Hematopoietic multipotent progenitor cell treated with erythropoietin and hydrocortisone succinate and interleukin-3 and kit ligand, for 8 days (in vitro differentiated cells): ENCODE measurements around the gene FNBP1.
"Not testable (repeated sequence)": the region's sequence is repeated elsewhere in the genome, so short reads cannot be mapped to it uniquely, and the experiment has no call there.

Source experiments
- DNase-seq: peaks from one replicate; pipeline ENCODE4 v3.0.0-alpha.2; 2015

The FNBP1 gene

DNA sequence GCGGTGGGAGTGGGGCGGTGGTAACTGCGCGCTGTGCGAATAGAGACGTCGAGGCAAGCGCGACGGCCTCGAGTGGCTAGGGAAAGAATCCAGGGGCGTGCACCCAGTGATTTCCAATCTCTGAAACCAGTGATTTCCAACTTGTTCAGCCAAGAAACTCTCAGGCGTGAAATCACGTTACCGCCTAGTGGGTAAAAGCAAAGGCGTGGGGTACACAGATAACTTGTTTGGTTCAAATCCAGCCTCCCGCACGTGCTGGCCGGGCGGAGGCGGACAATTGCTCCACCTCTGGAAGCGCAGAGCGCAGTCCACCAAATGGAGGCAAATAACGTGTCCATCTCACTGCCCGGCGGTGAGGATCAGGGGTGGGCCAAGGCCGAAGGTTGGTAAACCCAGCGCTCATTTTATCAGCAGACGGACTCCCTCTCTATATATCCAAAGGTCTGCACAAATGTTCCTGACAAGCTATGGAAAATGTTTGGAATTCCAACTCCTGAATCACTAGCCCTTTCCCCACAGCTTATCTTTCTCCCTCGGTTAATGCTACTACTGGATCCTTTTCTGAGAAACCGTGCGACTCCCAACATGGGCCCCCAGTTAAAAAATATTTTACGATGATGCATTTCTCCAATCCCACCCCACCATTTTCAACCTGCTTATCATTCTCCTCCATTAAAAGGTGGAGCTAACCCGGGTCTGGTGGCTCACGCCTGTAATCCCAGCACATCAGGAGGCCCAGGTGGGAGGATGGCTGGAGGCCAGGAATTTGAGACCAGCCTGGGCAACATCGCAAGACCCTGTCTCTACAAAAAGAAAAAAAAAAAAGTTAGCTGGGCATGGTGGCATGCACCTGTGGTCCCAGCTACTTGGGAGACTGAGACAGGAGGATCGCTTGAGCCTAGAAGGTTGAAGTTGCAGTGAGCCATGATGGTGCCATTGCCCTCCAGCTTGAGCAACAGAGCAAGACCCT lies 950 bp upstream of the FNBP1 start:
- peak; percentile 74 for DNase-seq

DNA sequence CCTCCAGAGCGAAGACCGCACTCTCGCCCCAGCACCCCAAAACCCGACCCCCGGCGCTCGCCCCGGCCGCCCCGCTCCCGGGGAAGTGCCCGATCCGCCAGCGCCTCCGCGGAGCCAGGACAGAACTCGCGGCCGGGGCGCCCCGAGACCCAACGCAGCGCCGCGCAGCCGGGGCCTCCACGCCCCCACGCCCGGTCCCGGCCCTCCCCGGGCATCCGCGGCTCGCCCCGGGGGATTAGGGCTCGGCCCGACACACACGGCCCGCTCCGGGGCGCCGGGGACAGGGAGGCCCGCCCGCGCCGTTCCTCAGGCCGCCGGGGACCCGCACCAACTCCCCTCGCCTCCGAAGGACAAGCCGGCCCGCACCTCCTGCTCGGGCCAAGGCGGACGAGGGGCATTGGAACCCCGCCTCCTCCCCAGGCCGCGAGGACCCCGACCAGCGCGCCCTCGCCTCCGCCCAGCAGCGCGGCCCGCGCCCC lies 544 bp downstream of the FNBP1 start:
- DNase-seq: no peak

DNA sequence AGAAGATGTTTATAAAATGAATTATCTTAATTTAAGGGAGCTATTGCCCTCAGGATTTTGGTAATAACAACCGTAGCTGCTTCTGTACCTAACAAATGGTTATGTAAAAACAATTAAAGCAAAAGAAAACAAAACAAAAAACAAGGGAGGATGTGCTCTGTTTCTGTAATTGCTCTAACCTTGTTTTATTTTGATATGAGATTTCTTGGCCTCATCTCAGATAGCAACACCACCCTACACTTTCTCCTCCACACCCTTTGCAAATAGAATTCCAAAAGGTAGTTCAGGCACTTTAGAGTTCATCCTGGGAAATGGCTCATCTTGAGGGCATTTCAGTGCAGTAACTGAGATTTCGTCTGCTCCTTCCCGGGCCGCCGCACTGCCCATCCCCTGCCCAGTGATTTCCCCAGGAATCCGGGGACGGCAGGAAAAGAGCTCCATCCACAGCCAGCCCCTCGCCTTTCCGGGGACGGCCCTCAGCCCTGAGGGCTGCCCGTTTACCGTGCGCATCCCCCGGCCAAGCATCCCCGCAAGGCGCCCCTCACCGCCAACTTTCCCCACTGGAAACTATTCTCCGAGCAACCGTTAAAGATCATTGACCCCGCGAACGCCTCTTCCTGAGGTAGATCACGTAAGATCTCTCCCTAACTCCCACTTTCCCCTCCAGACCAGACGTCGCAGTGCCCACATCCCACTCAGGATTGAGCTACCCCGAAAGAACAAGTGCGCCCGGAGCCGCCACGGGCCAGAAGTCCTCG lies 1.2 kb downstream of the FNBP1 start:
- DNase-seq: no peak

DNA sequence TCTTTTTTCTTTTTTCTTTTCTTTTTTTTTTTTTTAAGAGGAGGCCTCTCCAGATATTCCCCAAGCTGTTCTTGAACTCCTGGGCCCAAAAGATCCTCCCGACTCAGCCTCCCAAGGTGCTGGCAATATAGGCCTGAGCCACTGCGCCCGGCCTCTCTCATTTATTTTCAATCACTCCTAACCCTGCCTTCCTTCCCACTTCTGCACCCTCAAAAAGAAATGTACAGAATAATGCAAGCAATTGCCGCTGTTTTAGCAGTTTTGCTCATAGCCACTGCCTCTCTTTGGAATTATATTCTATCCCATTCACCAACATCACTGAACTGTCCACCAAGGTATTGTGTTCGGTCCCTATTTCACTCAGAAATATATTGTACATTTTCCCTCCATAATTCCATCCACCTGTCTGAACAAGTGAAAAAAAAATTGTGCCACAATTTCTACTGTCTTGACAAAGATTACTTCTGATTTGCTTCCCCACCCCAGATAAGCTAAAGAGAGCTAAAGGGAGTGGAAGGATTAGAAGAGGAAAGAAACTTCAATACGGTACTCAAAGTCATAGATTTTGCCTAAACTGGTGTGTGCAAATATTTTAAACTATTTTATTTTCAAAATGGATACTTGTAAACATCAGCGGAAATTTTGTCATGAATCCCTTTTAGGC lies 1.9 kb downstream of the FNBP1 start:
- no peak for DNase-seq

DNA sequence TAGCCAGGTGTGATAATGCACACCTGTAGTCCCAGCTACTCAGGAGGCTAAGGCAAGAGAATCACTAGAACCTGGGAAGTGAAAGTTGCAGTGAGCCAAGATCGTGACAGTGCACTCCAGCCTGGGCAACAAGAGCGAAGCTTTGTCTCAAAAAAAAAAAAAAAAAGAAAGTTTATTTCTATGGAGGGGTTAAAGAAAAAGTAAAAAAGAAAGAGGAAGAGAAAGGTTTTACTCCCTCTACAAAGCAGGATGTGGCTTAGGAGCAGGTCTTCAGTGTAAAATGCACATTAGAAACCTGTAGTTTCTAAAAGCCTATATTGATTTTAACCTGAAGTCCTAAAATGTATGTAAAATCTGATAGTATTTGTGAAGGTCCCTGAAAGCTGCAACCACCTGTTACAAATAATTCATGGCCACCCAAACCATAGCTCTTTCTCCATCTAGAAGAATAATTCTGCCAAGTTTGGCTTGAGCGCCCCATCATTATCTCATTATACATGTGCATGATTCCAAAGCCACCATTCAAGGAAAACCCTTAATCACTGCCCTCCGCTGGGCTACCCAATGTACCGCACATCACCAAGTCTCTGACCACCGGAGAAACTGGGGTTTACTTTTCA lies 3.4 kb downstream of the FNBP1 start:
- no peak for DNase-seq

DNA sequence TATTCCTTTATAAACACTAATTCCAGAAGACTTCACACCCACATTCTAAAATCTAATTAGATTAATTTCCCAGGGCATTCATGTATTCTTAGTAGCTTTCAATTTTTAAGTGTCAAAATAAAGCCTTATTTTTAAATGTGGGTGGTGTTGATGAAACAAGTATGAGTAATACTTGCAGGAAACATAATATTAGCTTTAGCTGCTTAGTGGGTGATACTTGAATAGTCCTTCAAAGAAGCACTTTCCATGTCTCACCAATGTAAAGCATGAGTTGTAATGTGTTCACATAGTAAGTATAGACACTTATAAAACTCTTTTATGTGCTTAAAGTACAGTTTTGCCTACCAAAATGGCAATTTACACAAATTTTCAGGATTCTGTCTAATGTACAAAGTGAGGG lies 6.9 kb downstream of the FNBP1 start:
- no peak for DNase-seq

DNA sequence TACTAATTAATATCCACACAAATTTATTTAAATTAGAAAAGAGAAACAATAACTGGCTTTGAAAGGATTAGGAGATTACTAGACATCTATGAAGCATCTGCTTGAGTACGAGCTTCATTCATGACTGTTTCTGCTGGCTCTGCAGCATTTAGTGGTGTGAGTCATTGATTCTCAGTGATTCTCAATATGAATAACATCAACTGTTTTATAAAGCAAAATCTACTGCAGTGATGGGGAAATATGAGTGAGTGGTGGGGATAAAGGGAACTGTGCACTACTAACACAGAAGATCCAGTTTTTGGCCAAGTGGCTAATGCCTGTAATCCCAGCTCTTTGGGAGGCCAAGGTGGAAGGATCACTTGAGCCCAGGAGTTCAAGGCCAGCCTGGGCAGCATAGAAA lies 8.4 kb downstream of the FNBP1 start:
- DNase-seq: no peak

DNA sequence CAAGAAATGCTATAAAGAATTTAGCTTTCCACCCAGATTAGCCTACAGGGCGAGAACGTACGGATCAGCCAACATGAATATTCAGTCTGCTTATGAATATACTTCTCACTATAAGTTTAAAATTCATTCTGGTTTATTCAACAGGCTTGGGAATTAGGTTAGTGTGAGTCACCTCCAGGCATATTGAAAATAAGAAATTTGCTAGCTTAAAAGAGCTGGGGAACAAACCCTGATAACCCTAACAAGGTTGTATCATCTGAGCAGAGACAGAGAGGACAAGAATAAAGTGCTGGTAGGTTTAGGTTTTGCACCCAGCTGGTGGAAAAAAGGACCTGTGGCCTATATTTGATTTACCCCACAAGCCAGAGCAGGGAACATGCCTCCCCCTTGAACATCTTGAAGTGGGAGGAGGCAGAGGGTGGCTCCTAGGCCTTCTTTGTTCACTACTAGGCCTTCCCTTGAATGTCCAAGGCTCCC lies 12.3 kb downstream of the FNBP1 start:
- no peak for DNase-seq

DNA sequence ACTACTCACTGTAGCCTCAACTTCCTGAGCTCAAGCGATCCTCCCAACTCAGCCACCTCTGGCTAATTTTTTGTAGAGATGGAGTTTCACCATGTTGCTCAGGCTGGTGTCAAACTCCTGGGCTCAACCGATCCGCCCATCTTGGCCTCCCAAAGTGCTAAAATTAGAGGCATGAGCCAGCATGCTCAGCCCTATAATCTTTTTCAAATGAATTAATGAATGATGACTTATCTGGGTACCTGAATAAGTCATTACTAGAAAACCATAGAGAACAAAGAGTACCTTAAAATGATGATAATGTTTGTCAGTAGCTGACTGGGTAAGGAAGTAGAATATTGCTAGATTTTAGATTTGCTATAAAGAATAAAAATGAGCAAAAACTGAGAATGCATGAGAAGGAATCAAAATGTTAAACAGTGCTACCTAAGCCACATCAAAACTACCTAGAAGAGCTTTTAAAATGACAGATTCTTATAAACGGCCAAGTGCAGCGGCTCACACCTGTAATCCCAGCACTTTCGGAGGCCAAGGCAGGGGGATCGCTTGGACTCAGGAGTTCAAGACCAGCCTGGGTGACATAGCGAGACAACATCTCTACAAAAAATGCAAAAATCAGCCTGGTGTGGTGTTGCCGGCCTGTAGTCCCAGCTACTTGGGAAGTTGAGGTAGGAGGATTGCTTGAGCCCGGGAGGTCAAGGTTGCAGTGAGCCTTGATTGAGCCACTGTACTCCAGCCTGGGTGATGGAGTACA lies 13.6 kb downstream of the FNBP1 start:
- no peak for DNase-seq

DNA sequence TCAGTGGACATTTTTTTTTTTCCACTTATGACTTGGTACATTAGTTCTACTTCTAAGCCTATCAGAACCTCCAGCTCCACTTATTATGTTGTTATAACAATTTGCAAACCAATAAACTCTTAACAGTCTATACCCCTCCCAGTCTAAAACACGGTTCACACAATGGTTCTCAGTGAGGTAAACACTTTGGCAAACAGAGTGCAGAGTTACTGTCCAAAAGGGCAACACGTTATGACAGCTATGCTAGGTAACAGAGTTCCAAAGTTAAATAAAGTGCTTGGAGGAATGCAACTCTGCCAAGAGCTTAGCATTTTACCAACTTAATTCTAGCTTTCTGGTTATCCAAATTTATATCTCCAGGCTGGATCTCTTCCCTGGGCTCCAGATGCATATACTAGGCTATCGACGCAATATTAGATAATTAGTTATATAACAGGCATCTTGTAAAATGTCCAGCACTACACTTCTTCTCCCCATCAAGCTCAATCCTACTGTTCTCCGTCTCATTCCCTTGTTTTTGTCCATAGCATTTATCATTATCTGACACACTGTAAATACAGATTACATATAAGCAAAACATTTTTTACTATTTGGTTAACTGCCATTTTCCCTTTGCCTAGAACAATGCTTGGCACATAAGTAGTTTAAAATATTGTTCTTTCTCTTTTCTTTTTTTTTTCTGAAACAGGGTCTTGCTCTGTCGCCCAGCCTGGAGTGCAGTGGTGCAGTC lies 14.3 kb downstream of the FNBP1 start:
- no peak for DNase-seq

DNA sequence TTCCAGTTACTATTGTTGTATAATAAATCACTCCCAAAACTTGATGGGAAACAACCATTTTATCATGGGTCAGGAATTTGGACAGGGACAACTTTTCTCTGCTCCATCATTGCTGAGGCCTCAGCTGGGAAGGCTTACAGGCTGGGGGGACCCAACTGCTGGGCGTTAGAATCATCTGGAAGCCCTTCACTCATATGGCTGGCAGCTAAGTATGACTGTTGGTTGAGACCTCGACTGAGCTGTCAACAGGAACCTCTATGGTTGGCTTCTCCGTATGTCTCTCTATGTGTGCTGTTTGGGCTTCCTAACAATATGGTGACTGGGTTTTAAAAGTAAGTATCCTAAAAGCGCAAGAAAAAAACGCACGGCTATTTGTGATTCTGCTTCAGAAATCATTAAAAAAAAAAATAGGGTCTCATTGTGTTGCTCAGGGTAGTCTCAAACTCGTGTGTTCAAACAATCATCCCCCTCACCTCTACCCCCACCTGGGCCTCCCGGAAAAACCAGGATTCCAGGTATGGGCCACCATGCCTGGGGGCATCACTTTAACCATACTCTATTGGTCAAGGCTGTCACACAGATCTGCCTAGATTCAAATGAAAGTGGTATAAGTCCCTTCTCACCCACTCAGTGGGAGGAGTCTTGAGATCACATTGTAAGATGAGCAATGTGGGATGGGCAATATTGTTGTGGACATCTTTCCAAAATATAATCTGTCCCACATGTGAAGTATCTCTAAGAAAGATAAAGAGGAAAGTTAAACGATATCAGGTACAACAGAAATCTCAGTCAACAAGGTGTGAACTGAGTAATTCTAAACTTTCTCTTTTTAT lies 15.2 kb downstream of the FNBP1 start:
- DNase-seq: no peak

DNA sequence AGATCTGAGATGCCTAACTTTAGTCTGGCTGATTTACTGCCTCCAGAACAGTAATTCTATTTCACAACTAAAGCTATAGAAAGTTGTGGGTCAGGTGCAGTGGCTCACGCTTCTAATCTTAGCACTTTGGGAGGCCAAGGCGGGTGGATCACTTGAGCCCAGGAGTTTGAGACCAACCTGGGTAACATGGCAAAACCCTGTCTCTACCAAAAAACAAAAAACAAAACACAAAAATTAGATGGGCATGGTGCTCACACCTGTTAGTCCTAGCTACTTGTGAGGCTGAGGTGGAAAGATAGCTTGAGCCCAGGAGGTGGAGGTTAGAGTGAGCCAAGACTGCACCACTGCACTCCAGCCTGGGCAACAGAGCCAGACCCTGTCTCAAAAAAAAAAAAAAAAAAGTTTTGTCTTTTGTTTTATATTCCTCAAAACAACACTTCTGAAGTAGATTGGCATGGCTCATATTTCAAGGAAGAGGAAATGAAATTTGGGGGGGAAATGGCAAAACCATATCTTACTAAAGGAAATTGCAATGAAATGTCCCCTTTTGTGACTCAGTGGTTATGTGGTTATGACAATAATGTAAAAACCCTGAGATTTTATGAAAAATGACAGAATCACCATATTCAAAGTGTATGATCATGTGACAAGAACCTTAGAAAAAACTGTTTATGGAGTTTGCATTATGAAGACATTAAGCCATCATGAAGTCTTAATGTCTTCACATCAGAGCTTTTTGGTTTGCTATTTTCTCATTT lies 16.2 kb downstream of the FNBP1 start:
- no peak for DNase-seq

DNA sequence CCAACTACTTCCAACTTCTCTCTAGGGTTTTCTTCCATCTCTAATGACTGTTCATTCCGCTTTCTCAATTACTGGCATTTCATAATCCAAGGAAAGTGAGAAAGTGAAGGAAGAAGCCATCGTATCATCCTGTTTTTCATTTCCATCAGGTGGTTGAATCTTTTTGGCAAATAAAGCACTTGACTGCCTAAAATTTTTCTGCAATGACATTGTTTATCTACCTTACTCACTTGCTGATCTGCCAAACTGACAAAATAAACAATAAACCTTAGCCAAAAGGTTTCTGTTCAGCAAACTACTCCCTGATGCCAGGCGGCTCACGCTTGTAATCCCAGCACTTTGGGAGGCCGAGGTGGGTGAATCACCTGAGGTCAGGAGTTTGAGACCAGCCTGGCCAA lies 18.4 kb downstream of the FNBP1 start:
- DNase-seq: no peak

DNA sequence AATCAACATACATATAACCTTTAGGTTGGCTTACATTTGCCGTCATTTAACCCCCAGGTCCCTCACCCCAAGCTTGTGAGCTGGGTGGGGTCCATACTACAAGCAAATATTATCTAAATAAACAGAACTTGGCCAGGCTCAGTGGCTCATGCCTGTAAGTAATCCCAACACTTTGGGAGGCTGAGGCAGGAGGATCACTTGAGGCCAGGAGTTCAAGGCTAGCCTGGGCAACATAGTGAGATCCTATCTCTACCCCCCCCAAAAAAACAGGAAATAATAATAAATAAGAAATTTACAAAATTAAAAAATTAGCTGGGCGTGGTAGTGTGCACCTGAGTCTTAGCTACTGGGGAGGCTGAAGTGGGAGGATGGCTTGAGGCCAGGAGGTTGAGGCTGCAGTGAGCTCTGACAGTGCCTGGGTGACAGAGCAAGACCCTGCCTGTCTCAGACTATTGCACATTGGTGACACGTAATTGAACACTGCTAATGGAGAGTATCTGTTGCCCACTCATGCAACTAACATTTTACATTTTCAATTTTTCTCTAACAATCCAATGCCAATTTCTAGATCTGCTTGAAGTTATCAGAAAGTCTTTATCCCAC lies 18.9 kb downstream of the FNBP1 start:
- DNase-seq: no peak

DNA sequence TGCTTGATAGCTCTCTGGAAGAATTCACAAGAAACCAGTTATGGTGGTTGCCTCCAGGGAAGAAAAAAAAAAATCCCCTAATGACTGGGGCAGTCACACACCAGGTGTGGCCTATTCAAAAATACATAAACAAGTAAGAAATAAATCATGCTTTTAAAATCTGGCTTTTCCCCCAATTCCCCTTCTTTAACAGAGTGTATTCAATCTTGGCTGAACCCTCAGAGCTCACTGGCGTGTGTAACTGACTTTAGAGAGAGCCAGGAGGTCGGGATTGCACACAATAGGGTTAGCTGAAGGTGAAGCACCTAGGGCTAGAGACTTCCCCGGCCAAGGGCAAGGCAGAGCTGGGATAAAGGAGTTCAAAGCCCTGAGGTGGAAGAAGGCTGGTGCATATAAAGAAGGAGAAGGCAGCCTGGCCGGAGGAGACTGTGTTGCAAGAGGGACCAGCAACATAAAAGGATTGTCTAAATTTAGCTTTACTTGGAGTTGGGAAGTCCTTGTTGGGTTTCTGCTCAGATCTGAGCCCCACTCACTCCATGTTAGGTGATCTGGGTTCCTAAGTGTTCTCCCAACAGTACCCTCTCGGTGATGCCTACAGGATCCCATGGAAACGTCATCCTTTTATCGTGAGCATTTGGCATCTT lies 19.7 kb downstream of the FNBP1 start:
- DNase-seq: no peak

DNA sequence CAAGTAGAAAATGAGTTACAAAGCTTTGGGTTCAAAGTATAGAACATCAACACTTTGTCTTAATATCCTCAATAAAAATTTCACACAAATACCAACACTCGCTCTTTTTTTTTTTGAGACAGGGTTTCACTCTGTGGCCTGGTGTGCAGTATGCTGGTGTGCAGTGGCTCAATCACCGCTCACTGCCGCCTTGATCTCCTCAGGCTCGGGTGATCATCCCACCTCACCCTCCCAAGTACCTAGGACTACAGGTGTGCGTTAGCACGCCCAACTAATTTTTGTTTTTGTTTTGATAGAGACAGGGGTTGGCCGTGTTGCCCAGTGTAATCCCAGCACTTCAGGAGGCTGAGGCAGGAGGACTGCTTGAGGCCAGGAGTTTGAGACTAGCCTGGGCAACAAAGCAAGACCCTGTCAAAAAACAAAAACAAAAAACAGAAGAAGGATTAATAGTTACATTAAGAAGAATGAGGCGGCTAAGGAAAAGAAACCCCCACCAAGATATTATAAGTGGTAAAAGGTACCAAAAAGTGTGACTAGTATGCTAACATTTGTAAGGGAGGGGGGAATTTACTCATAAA lies 20.3 kb downstream of the FNBP1 start:
- DNase-seq: no peak

DNA sequence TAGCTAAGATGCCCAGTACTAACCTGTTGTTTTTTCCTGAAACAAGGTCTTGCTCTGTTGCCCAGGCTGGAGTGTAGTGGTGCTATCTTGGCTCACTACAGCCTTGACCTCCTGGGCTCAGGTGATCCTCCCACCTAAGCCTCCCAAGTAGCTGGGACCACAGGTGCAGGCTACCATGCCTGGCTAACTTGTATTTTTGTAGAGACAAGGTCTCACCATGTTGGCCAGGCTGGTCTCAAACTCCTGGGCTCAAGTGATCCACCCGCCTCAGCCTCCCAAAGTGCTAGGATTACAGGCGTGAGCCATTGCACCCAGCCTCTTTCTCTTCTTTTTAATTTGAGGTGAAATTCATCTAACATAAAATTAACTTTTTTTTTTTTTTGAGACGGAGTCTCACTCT lies 21.1 kb downstream of the FNBP1 start:
- DNase-seq: not testable (repeated sequence)

DNA sequence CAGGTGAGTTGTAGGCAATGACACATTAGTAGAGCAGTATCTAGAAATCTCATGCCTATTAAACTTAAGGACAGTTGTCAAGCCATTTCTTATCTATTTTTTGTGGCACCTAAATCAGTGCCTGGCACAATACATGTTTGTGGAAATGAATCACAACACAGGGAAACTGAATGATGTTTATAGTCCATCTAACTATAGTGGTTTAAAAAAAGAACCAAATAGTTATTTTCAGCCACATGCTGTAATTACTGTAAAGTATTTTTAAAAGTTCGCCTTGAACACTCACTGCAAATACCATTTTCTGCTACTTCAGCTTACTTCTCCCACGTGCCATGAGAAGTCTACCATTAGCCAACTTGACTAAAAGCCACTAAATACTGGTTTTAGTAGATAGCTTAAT lies 21.9 kb downstream of the FNBP1 start:
- DNase-seq: no peak
